GM23248 (cell line): Measurements from ENCODE around the gene TMEM94. TPM values are rescaled to one million over a fixed set of nuclear protein-coding genes. Genes with fewer than 3 reads are reported as not detected.

ENCODE experiments used
- DNase-seq: peaks from one replicate; pipeline ENCODE4 v3.0.0-alpha.2; 2015
- H2AFZ ChIP-seq: fragments of 200-600 bp; sonication (generic); 2 replicates; pipeline ENCODE4 v1.6.1; 2016; ENCODE audit warnings: antibody characterized with exemption
- H3F3A ChIP-seq: fragments of 200-600 bp; sonication (generic); 2 replicates; pipeline ENCODE4 v1.6.1; 2016; ENCODE audit warnings: mild to moderate bottlenecking, antibody characterized with exemption, mixed run types; ENCODE audit not compliant: insufficient read depth
- H3K27ac ChIP-seq: fragments of 200-600 bp; sonication (generic); 2 replicates; pipeline ENCODE4 v1.5.1; 2016; ENCODE audit warnings: mild to moderate bottlenecking
- H3K27me3 ChIP-seq: fragments of 200-600 bp; sonication (generic); replicated peaks from 2 replicates; pipeline ENCODE4 v1.6.1; 2016; ENCODE audit warnings: mild to moderate bottlenecking; ENCODE audit not compliant: insufficient read depth
- H3K36me3 ChIP-seq: fragments of 200-600 bp; sonication (generic); 2 replicates; pipeline ENCODE4 v1.6.1; 2016; ENCODE audit warnings: low read depth, mild to moderate bottlenecking
- H3K4me1 ChIP-seq: fragments of 200-600 bp; sonication (generic); 2 replicates; pipeline ENCODE4 v1.6.1; 2016; ENCODE audit warnings: mild to moderate bottlenecking; ENCODE audit not compliant: insufficient read depth
- H3K4me2 ChIP-seq: fragments of 200-600 bp; sonication (generic); one replicate; pipeline ENCODE4 v1.6.1; 2016; ENCODE audit warnings: mild to moderate bottlenecking; ENCODE audit not compliant: unreplicated experiment
- H3K4me3 ChIP-seq: fragments of 200-600 bp; sonication (generic); 2 replicates; pipeline ENCODE4 v1.5.1; 2016; ENCODE audit warnings: mild to moderate bottlenecking
- H3K79me2 ChIP-seq: fragments of 200-600 bp; sonication (generic); 2 replicates; pipeline ENCODE4 v1.6.1; 2016; ENCODE audit warnings: mild to moderate bottlenecking; ENCODE audit not compliant: insufficient read depth
- H3K9ac ChIP-seq: fragments of 200-600 bp; sonication (generic); 2 replicates; pipeline ENCODE4 v1.6.1; 2016; ENCODE audit warnings: mild to moderate bottlenecking
- H3K9me2 ChIP-seq: fragments of 200-600 bp; sonication (generic); 2 replicates; pipeline ENCODE4 v1.6.1; 2016; ENCODE audit warnings: mixed run types, mild to moderate bottlenecking, moderate library complexity; ENCODE audit not compliant: insufficient read depth
- H3K9me3 ChIP-seq: fragments of 200-600 bp; sonication (generic); one replicate; pipeline ENCODE4 v1.6.1; 2017; ENCODE audit warnings: low read depth
- H4K20me1 ChIP-seq: fragments of 200-600 bp; sonication (generic); 2 replicates; pipeline ENCODE4 v1.6.0; 2016; ENCODE audit not compliant: insufficient read depth
- EZH2 ChIP-seq: fragments of 200-600 bp; sonication (generic); IDR thresholded peaks from 2 replicates; pipeline ENCODE4 v1.6.1; 2018; ENCODE audit warnings: antibody characterized with exemption, mild to moderate bottlenecking; ENCODE audit not compliant: insufficient read depth, poor library complexity, severe bottlenecking
- EZH2phosphoT487 ChIP-seq: fragments of 200-600 bp; sonication (generic); IDR thresholded peaks from 2 replicates; pipeline ENCODE4 v1.6.1; 2018; ENCODE audit warnings: antibody characterized with exemption, moderate library complexity, mild to moderate bottlenecking, low read depth; ENCODE audit not compliant: insufficient read depth
- WGBS, 2 experiments: methylation state at CpG; one replicate each; pipeline ENCODE4 v1.1.6; 2015 to 2017; ENCODE audit warnings: low lambda C conversion rate in 2 of 2, low coverage in 1 of 2; ENCODE audit errors: missing lambda C conversion rate in 2 of 2; 5-methylcytosine and 5-hydroxymethylcytosine counted together
- in situ Hi-C: fragments of 300-500 bp; cut with MboI; formaldehyde crosslinking; loops from 2 replicates; pipeline ENCODE4 v1.15.0; 2020
- microRNA-seq: library from miRNA; unstranded; fragments of <30 nt; microRNA quantifications from one replicate; pipeline ENCODE4, GENCODE V29; 2016; ENCODE audit warnings: borderline number of aligned reads
- polyA plus RNA-seq: library from polyadenylated mRNA; unstranded; fragments of >200 nt; fragmentation: Nextera tagmentation; extraction: Ambion mirVana; gene quantifications from 2 replicates; pipeline ENCODE4 v1.2.1, GENCODE V29; 2016
- small RNA-seq: library from RNA; depleted of rRNA; stranded (forward); fragments of <200 nt; gene quantifications from one replicate; pipeline ENCODE3, GENCODE V24; 2014; ENCODE audit warnings: low read depth, low replicate concordance
- total RNA-seq: library from RNA; depleted of rRNA; stranded (reverse); fragments of >200 nt; shearing (Covaris generic); gene quantifications from 2 replicates; pipeline ENCODE4 v1.2.3, GENCODE V29; 2014; rRNA removed

TMEM94 gene
- total and polyA plus RNA-seq, 2 experiments from 2014 or later: 14.3 to 24.5 TPM

DNA sequence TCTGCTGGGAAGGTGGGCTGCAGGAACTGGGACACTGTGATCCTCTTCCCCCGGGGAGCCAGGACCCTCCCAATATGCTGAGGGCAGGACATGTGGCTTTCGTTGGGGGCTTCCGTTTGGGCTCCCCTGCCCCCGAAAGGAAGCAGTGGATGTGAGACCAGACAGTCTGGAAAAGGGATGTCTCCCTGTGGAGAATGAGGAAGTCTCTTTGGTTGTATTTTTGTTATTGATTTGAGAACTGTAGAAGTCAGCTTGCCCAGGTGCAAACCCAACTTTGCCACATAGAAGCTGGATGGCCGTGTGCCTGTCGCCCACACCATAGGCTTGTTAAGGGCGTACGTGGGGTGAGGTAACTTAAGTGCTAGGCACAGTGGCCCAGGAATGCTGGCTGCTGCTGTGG lies 87.8 kb downstream of the TMEM94 start:
- H3K4me3 ChIP-seq: no peak overlapping the region
- 53 to 54% methylated on average over 8 of the region's 8 CpGs for WGBS, 2 experiments
- H3K4me1 ChIP-seq: no peaks in the 10 kb centered on the region
- in situ Hi-C loops: no loop called here
- H3K9ac ChIP-seq: no peak overlapping the region
- TF ChIP-seq EZH2phosphoT487 (no peak), EZH2 (no peak)
- H3K4me2 ChIP-seq: no peak overlapping the region
- H3K27me3 ChIP-seq: no peaks in the 10 kb centered on the region
- H3K36me3 ChIP-seq: no peaks in the 10 kb centered on the region
- H2AFZ ChIP-seq: no peak overlapping the region
- no peaks in the 10 kb centered on the region for H3F3A ChIP-seq
- no peaks in the 10 kb centered on the region for H4K20me1 ChIP-seq
- H3K79me2 ChIP-seq: no peaks in the 10 kb centered on the region
- no peak overlapping the region for H3K27ac ChIP-seq
- no peaks in the 10 kb centered on the region for H3K9me3 ChIP-seq
- DNase-seq: no peak
- H3K9me2 ChIP-seq: no peaks in the 10 kb centered on the region

GRCh38 chr17:75546181-75546580 lies 89.7 kb downstream of the TMEM94 start:
- Histone ChIP-seq H3K9me2 (no peaks in the 10 kb centered on the region), H3K27ac (no peak overlapping the region), H3K9me3 (no peaks in the 10 kb centered on the region), H3F3A (no peaks in the 10 kb centered on the region), H2AFZ (no peak overlapping the region), H3K4me2 (no peak overlapping the region), H3K4me3 (no peak overlapping the region), H3K27me3 (no peaks in the 10 kb centered on the region), H3K9ac (no peak overlapping the region), H3K4me1 (no peaks in the 10 kb centered on the region), H3K36me3 (no peaks in the 10 kb centered on the region), H4K20me1 (no peaks in the 10 kb centered on the region), H3K79me2 (no peaks in the 10 kb centered on the region)
- TF ChIP-seq EZH2phosphoT487 (no peak), EZH2 (no peak)
- in situ Hi-C loops: no loop called here
- DNase-seq: no peak
- 75 to 81% methylated on average over 13 of the region's 13 CpGs for WGBS, 2 experiments

DNA sequence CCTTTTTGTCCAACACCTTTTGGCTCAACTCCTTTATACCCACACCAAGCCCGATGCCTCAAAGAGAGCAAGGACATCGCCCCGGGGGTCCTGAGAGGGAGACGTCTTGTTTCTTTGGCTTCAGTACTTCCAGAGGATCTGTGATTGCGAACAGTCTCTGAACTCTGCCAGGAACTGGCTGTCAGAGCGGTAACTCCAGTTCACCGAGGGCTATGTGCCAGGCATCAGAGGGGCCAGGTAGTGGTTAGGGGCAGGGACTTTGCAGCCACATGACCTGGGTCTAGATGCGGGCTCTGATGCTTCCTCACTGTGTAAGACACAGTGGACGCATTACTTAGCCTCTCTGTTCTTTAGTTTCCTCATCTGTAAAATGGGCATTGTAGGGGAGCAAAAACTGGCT lies 90.7 kb downstream of the TMEM94 start:
- no peaks in the 10 kb centered on the region for H3K36me3 ChIP-seq
- no peaks in the 10 kb centered on the region for H3K79me2 ChIP-seq
- H4K20me1 ChIP-seq: no peaks in the 10 kb centered on the region
- no peaks in the 10 kb centered on the region for H3F3A ChIP-seq
- no peak overlapping the region for H3K4me2 ChIP-seq
- H2AFZ ChIP-seq: no peak overlapping the region
- no peaks in the 10 kb centered on the region for H3K27me3 ChIP-seq
- H3K9me3 ChIP-seq: no peaks in the 10 kb centered on the region
- no peak overlapping the region for H3K9ac ChIP-seq
- in situ Hi-C loops: no loop called here
- H3K27ac ChIP-seq: no peak overlapping the region
- no peaks in the 10 kb centered on the region for H3K4me1 ChIP-seq
- H3K4me3 ChIP-seq: no peak overlapping the region
- WGBS, 2 experiments: 46 to 60% methylated on average over 9 of the region's 9 CpGs
- no peaks in the 10 kb centered on the region for H3K9me2 ChIP-seq
- no peak for DNase-seq
- TF ChIP-seq EZH2phosphoT487: no peak
- no peak for TF ChIP-seq EZH2

- Histone ChIP-seq H3K9me3 (no peaks in the 10 kb centered on the region), H3K27me3 (no peaks in the 10 kb centered on the region), H3K4me3 (no peak overlapping the region), H4K20me1 (no peaks in the 10 kb centered on the region), H3F3A (no peaks in the 10 kb centered on the region), H3K9me2 (no peaks in the 10 kb centered on the region), H3K79me2 (no peaks in the 10 kb centered on the region), H3K27ac (no peak overlapping the region), H2AFZ (no peak overlapping the region), H3K9ac (no peak overlapping the region), H3K36me3 (no peaks in the 10 kb centered on the region), H3K4me2 (no peak overlapping the region), H3K4me1 (no peaks in the 10 kb centered on the region)
- in situ Hi-C loops: no loop called here
- TF ChIP-seq EZH2phosphoT487: no peak
- no peak for TF ChIP-seq EZH2
- 50 to 64% methylated on average over 5 of the region's 5 CpGs for WGBS, 2 experiments
- no peak for DNase-seq
Observed at GRCh38 chr17:75548813-75549212, 92.4 kb downstream of the TMEM94 start.

Small RNAs within 50 kb of the gene (microRNA-seq; reads per million reads assigned to microRNA genes)
- gene MIR6785: not detected

Small RNAs within 50 kb of the gene (small RNA-seq; reads per million reads assigned to genes)
- gene RF00019 (not detected), gene RNU6-938P (not detected)

Other genes with a start within 250 kb of the TMEM94 start
- gene GGA3, start 195.0 kb upstream of the TMEM94 start, total RNA-seq: 5.9 and 12.1 TPM in 2 replicates
- 15.2 and 16.0 TPM in 2 replicates for gene GGA3, start 195.0 kb upstream of the TMEM94 start, polyA plus RNA-seq
- 34.8 and 41.6 TPM in 2 replicates for gene MRPS7, start 194.8 kb upstream of the TMEM94 start, total RNA-seq
- gene MRPS7, start 194.8 kb upstream of the TMEM94 start, polyA plus RNA-seq: 87.6 and 87.8 TPM in 2 replicates
- 10.7 and 33.1 TPM in 2 replicates for gene MIF4GD, start 185.4 kb upstream of the TMEM94 start, total RNA-seq
- 14.1 and 14.4 TPM in 2 replicates for gene MIF4GD, start 185.4 kb upstream of the TMEM94 start, polyA plus RNA-seq
- 6.2 and 16.9 TPM in 2 replicates for gene SLC25A19, start 167.2 kb upstream of the TMEM94 start, total RNA-seq
- gene SLC25A19, start 167.2 kb upstream of the TMEM94 start, polyA plus RNA-seq: 6.7 and 6.8 TPM in 2 replicates
- gene GRB2, start 51.0 kb upstream of the TMEM94 start, total RNA-seq: 65.0 and 103 TPM in 2 replicates
- 96.6 and 105 TPM in 2 replicates for gene GRB2, start 51.0 kb upstream of the TMEM94 start, polyA plus RNA-seq
- 6.2 and 9.2 TPM in 2 replicates for gene CASKIN2, start 58.9 kb downstream of the TMEM94 start, total RNA-seq
- gene CASKIN2, start 58.9 kb downstream of the TMEM94 start, polyA plus RNA-seq: 1.9 and 2.0 TPM in 2 replicates
- 10.7 and 25.4 TPM in 2 replicates for gene TSEN54, start 59.9 kb downstream of the TMEM94 start, total RNA-seq
- gene TSEN54, start 59.9 kb downstream of the TMEM94 start, polyA plus RNA-seq: 7.9 and 9.8 TPM in 2 replicates
- not detected in 2 replicates for gene LLGL2, start 69.1 kb downstream of the TMEM94 start, total RNA-seq
- not detected in 2 replicates for gene LLGL2, start 69.1 kb downstream of the TMEM94 start, polyA plus RNA-seq
- gene MYO15B, start 131.2 kb downstream of the TMEM94 start, total RNA-seq: 5.8 and 7.2 TPM in 2 replicates
- 0.65 and 1.3 TPM in 2 replicates for gene MYO15B, start 131.2 kb downstream of the TMEM94 start, polyA plus RNA-seq
- gene SMIM5, start 176.8 kb downstream of the TMEM94 start, total RNA-seq: not detected in 2 replicates
- 0.08 and 0.16 TPM in 2 replicates for gene SMIM5, start 176.8 kb downstream of the TMEM94 start, polyA plus RNA-seq
- gene RECQL5, start 210.5 kb downstream of the TMEM94 start, total RNA-seq: 12.8 and 21.4 TPM in 2 replicates
- 14.3 and 20.9 TPM in 2 replicates for gene RECQL5, start 210.5 kb downstream of the TMEM94 start, polyA plus RNA-seq
- 60.8 and 93.7 TPM in 2 replicates for gene SAP30BP, start 210.7 kb downstream of the TMEM94 start, total RNA-seq
- 93.1 and 99.1 TPM in 2 replicates for gene SAP30BP, start 210.7 kb downstream of the TMEM94 start, polyA plus RNA-seq